Immature natural killer cell (primary cell): ENCODE measurements around the gene GH1. TPM values are rescaled to one million over a fixed set of nuclear protein-coding genes. Genes with fewer than 3 reads are reported as not detected.
"Not testable (repeated sequence)": the region's sequence is repeated elsewhere in the genome, so short reads cannot be mapped to it uniquely, and the experiment has no call there.

Experiments
- DNase-seq, 3 donors: peaks; one replicate each; pipeline ENCODE4 v3.0.0; 2022; ENCODE audit warnings: mixed read lengths in 1 of 3
- H3K27ac Mint-ChIP-seq, 6 donors: one replicate each; pipeline ENCODE4 v1.8.0; 2020; ENCODE audit warnings: mixed read lengths in 6 of 6, mild to moderate bottlenecking in 5 of 6, inconsistent platforms in 4 of 6, moderate library complexity in 3 of 6
- H3K27me3 Mint-ChIP-seq, 3 donors: one replicate each; pipeline ENCODE4 v1.8.0; 2020 to 2021; ENCODE audit warnings: low read depth in 3 of 3, mild to moderate bottlenecking in 3 of 3, mixed read lengths in 3 of 3, moderate library complexity in 3 of 3, inconsistent platforms in 1 of 3
- H3K36me3 Mint-ChIP-seq, 3 donors: one replicate each; pipeline ENCODE4 v1.8.0; 2020; ENCODE audit warnings: mixed read lengths in 3 of 3, inconsistent platforms in 2 of 3, mild to moderate bottlenecking in 2 of 3
- H3K4me1 Mint-ChIP-seq, 2 donors: one replicate each; pipeline ENCODE4 v1.8.0; 2020; ENCODE audit warnings: inconsistent platforms in 2 of 2, mild to moderate bottlenecking in 2 of 2, mixed read lengths in 2 of 2, moderate library complexity in 1 of 2
- H3K4me3 Mint-ChIP-seq, 5 donors: one replicate each; pipeline ENCODE4 v1.8.0; 2020; ENCODE audit warnings: mild to moderate bottlenecking in 5 of 5, mixed read lengths in 5 of 5, inconsistent platforms in 3 of 5, moderate library complexity in 3 of 5
- H3K9me3 Mint-ChIP-seq, 6 donors: one replicate each; pipeline ENCODE4 v1.8.0; 2020; ENCODE audit warnings: mild to moderate bottlenecking in 6 of 6, mixed read lengths in 6 of 6, inconsistent platforms in 4 of 6, moderate library complexity in 3 of 6
- polyA plus RNA-seq, 3 donors: library from polyadenylated mRNA; unstranded; fragments of 300-500 nt; fragmentation: Illumina TruSeq; gene quantifications; one replicate each; pipeline ENCODE4 v1.2.3, GENCODE V29; 2021

GH1 gene
- not detected for polyA plus RNA-seq

- not testable (repeated sequence) for H3K4me1 Mint-ChIP-seq, H3K4me3 Mint-ChIP-seq, H3K9me3 Mint-ChIP-seq, DNase-seq, H3K36me3 Mint-ChIP-seq, H3K27me3 Mint-ChIP-seq
- H3K27ac Mint-ChIP-seq = peak within 1 kb of the TSS in 4 of 6 donors; percentile 55 to 88 (median 72)
These were observed at the start of gene GH1 for GRCh38 chr17:63918789-63919305. GH1 (minus strand) TSS chr17:63918839; CDS start chr17:63918776, 63 bp downstream.

GRCh38 chr17:63967953-63968352, 49.3 kb upstream of the GH1 start:
- H3K27ac Mint-ChIP-seq = no peak overlapping the region
- peaks cover 21 to 29% of the 10 kb centered on the region in 2 donors for H3K4me1 Mint-ChIP-seq
- no peaks in the 10 kb centered on the region for H3K36me3 Mint-ChIP-seq
- no peaks in the 10 kb centered on the region for H3K9me3 Mint-ChIP-seq
- H3K4me3 Mint-ChIP-seq = no peak overlapping the region
- H3K27me3 Mint-ChIP-seq = no peaks in the 10 kb centered on the region
- DNase-seq = no peak

DNA sequence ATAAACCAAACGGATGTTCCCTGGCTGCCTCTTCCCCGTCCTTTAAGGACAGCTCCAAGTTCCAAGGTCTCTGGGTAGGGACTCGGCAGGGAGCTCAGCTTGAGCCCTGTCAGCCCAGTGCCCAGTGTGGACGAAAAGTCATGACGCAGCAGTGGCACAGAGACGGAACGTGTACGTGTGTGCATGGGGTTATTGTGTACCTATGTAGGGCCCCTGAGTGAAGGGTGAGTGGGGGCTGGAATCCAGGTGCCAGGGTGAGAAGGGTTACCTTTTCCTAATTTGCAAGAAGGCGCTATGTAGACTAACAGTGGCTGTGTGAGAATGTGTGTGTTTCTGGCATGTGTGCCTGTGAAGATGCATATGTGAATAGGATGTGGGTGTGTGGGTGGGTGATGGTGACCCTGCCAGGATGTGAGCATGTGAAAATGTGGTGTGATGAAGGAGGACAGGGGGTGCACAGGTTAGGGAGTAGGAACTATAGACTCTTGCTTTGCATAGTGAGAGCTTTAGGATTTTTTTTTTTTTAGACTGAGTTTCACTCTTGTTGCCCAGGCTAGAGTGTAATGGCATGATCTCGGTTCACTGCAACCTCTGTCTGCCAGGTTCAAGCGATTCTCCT, 48.1 kb upstream of the GH1 start:
- Mint-ChIP-seq H3K4me3 (peak overlapping the region; percentile 7 to 66 (median 39)), H3K27ac (peak overlapping the region in 4 of 6 donors; percentile 1 to 74 (median 38))
- peak; percentile 76 to 79 (median 77) for DNase-seq

GRCh38 chr17:63963123-63963522, 44.5 kb upstream of the GH1 start:
- Mint-ChIP-seq H3K27ac (peak overlapping the region in 1 of 6 donors; percentile 90), H3K36me3 (no peaks in the 10 kb centered on the region), H3K4me3 (peak overlapping the region in 1 of 5 donors; percentile 17), H3K4me1 (peaks cover 17 to 22% of the 10 kb centered on the region in 2 donors), H3K9me3 (no peaks in the 10 kb centered on the region), H3K27me3 (peaks cover 0 to 3% (median 0%) of the 10 kb centered on the region in 3 donors)
- DNase-seq = no peak

More for the DNA sequence above, 48.1 kb upstream of the GH1 start:
- Mint-ChIP-seq H3K4me1 (peaks cover 28 to 32% of the 10 kb centered on the region in 2 donors), H3K9me3 (no peaks in the 10 kb centered on the region), H3K27me3 (no peaks in the 10 kb centered on the region), H3K36me3 (no peaks in the 10 kb centered on the region)

DNA sequence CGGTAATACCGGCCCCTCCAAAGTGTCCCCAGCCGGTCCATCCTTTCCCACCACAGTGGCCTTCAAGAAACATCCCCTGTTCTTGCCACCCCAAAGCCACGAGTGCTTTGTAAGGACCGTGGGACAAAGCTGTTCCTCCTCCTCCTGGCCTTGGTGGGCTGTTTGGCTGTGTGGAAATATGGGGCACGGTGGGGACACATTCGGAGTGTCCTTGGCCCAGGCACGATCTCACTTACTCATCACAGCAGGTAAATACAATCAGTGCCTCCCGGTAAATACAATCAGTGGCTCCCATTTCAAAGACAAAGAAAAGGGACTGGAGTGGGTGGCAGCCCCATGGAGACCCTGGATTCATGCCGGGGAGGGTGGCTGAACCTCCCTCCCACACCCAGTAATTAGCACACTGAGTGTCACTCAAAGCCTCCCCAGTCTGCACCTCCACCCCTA, 43.7 kb upstream of the GH1 start:
- no peak for DNase-seq
- Mint-ChIP-seq H3K27ac (peak overlapping the region in 1 of 6 donors; percentile 79), H3K36me3 (no peaks in the 10 kb centered on the region), H3K4me1 (peaks cover 16 to 18% of the 10 kb centered on the region in 2 donors), H3K4me3 (peak overlapping the region in 1 of 5 donors; percentile 27), H3K9me3 (no peaks in the 10 kb centered on the region), H3K27me3 (peaks cover 0 to 3% (median 0%) of the 10 kb centered on the region in 3 donors)

DNA sequence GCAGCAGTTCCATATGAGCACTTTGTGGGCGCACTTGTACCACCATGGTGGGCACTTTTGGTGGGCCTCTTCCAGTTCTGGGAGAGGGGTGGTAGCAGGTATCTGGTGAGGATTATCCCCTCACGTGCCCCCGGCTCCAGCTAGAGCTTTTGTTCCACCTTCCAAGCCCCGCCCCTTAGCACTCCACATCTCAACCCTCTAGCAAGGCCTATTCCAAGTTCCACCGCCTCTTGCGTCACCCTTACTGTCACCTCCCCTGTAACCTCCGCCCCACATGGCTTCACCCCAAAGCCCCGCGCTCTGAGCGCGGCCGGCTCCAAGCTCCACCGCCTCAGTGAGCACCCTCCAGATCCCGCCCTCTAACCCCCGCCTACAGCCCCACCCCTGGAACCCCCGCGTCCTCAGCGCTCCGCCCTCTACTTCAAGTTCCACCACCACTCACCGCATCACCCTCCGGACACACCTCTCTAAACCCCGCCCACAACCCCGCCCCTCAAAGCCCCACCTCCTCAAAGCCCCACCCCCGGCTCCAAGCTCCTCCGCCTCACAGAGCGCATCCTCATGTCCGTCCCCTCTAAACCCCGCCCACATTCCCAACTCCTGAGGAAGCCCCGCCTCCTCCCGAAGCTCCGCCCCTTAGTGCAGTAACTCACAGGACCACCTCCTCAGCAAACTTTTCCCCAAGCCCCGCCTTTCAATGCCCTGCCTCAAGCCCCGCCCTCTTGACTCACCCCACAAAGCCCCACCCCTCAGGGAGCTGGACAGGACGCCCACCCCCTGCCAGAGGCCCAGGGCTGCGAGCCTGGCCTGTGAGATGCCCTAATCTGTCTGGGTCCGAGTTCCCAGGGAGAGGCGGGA, 42.9 kb upstream of the GH1 start:
- Mint-ChIP-seq H3K36me3 (no peaks in the 10 kb centered on the region), H3K27me3 (peaks cover 0 to 3% (median 0%) of the 10 kb centered on the region in 3 donors), H3K4me1 (peaks cover 9 to 11% of the 10 kb centered on the region in 2 donors), H3K27ac (peak overlapping the region in 2 of 6 donors; percentile 35 to 53), H3K4me3 (peak overlapping the region in 2 of 5 donors; percentile 23 to 55), H3K9me3 (no peaks in the 10 kb centered on the region)
- DNase-seq = peak; percentile 13 to 41 (median 16)

- H3K27me3 Mint-ChIP-seq = peaks cover 0 to 3% (median 0%) of the 10 kb centered on the region in 3 donors
- H3K4me3 Mint-ChIP-seq = no peak overlapping the region
- H3K4me1 Mint-ChIP-seq = peaks cover 7 to 13% of the 10 kb centered on the region in 2 donors
- H3K36me3 Mint-ChIP-seq = no peaks in the 10 kb centered on the region
- DNase-seq = no peak
- H3K27ac Mint-ChIP-seq = no peak overlapping the region
- H3K9me3 Mint-ChIP-seq = no peaks in the 10 kb centered on the region
These were observed 41.8 kb upstream of the GH1 start for GRCh38 chr17:63960430-63960829.

DNA sequence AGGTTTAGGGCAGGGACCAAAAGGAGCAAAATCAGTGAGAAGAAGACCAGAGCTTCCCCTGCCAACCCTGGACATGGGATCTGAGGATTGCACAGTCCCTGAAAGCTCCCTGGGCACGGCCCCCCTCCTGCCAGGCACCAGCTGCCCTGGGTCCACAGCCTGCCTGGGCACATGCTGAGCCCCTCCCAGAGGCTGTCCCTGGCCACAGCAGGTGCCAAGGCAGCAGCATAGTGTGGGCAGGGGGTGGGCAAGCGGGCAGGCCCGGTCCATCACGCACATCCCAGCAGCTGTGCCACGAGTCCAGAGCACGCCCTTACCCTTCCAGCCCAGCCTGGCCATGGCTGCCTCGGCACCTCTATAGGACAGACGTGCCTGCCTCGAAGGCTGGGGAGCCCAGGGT, 41.4 kb upstream of the GH1 start:
- Mint-ChIP-seq H3K27me3 (peaks cover 0 to 3% (median 0%) of the 10 kb centered on the region in 3 donors), H3K9me3 (no peaks in the 10 kb centered on the region), H3K4me3 (no peak overlapping the region), H3K36me3 (no peaks in the 10 kb centered on the region), H3K4me1 (peaks cover 9 to 18% of the 10 kb centered on the region in 2 donors), H3K27ac (peak overlapping the region in 1 of 6 donors; percentile 7)
- DNase-seq = no peak

DNA sequence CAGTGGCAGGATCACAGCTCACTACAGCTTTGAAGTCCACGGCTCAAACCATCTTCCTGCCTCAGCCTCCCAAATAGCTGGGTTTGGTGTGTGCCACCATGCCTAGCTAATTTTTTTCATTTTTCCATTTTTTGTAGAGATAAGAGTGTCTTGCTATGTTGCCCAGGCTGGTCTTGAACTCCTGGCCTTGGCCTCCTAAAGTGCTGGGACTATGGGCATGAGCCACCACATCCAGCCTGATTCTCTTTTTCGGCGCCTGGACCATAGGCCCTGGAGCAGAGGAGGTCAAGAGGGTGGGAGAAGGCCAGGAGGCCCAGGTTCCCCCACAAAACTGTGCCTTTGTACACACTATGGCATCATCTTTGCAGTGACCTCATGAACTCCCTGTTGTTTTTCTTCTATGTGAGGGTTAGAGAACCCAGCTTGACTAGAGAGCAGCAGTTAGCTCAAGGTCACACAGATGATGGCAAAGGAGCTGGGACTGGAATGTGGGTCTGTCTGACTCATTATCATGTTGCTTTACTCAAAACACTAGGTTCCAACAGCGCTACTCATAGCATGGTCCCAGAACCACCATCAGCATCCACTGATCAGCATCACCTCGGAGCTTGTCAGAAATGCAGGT, 37.8 kb upstream of the GH1 start:
- Mint-ChIP-seq H3K36me3 (no peaks in the 10 kb centered on the region), H3K27ac (peak overlapping the region in 1 of 6 donors; percentile 1), H3K4me3 (no peak overlapping the region), H3K4me1 (peaks cover 20 to 30% of the 10 kb centered on the region in 2 donors), H3K27me3 (peaks cover 0 to 4% (median 3%) of the 10 kb centered on the region in 3 donors), H3K9me3 (no peaks in the 10 kb centered on the region)
- no peak for DNase-seq

GRCh38 chr17:63955791-63956190, 37.2 kb upstream of the GH1 start:
- peak overlapping the region in 5 of 6 donors; percentile 26 to 69 (median 51) for H3K27ac Mint-ChIP-seq
- peak overlapping the region in 1 of 5 donors; percentile 16 for H3K4me3 Mint-ChIP-seq
- no peaks in the 10 kb centered on the region for H3K9me3 Mint-ChIP-seq
- no peaks in the 10 kb centered on the region for H3K36me3 Mint-ChIP-seq
- no peak for DNase-seq
- peaks cover 0 to 4% (median 3%) of the 10 kb centered on the region in 3 donors for H3K27me3 Mint-ChIP-seq
- peaks cover 18 to 30% of the 10 kb centered on the region in 2 donors for H3K4me1 Mint-ChIP-seq

DNA sequence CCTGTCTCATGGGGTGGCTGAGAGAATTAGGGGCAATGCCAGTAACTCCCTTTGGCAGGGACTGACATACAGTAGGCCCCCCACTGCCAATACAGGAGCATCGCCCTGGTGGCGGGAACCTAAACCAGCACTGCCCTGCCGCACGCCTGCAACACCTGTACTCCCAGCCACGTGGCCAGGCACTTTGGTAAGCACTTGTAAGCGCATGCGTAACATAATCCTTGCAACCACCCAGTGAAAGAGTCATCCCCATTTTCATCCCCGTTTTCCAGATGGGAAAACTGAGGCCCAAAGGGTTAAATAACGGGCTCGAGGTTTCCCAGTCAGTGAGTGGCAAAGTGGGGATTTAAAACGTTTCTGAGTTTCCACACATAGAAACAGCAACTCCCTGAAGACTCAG, 36.6 kb upstream of the GH1 start:
- Mint-ChIP-seq H3K9me3 (no peaks in the 10 kb centered on the region), H3K4me3 (no peak overlapping the region), H3K27ac (peak overlapping the region in 1 of 6 donors; percentile 65), H3K4me1 (peaks cover 18 to 30% of the 10 kb centered on the region in 2 donors), H3K36me3 (no peaks in the 10 kb centered on the region), H3K27me3 (peaks cover 0 to 4% (median 0%) of the 10 kb centered on the region in 3 donors)
- DNase-seq = no peak

DNA sequence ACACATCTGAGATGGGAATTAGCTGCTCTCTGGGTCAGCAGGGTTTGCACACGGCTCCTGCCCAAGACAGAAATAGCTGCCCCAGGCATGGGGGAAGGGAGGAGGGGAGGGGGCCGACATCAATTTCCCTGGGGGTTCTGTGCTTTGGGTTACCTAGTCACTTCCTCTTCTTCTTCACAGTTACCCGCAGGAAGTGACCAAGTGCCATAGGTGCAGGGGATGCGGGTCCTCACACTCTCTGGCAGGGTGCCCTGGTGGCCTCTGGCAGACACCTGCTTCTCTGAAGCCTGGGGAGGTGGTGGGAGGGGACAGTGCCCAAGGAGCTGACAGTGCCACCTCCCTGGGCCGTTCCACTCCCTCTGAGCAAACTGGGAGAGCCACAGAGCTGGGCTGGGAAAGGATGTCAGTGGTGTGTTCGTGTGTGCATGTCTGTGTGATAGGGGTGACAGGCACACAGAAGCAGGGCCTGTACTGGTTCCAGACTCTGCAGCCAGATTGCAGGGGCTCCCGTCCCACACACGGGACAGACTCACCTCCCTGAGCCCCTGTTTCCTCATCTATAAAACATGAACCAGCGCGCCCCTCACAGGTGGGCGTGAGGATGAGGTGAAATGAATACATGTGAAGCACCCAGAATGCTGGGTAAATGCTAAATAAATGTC, 35.9 kb upstream of the GH1 start:
- Mint-ChIP-seq H3K4me3 (peak overlapping the region; percentile 31 to 70 (median 54)), H3K4me1 (peaks cover 18 to 30% of the 10 kb centered on the region in 2 donors), H3K27ac (peak overlapping the region; percentile 29 to 93 (median 82)), H3K27me3 (peaks cover 0 to 4% (median 0%) of the 10 kb centered on the region in 3 donors), H3K9me3 (no peaks in the 10 kb centered on the region), H3K36me3 (no peaks in the 10 kb centered on the region)
- DNase-seq = peak; percentile 61 to 65 (median 63)
